HepG2 (cell line): ENCODE measurements around the gene IL1RAPL2. TPM values are rescaled to one million over a fixed set of nuclear protein-coding genes. Genes with fewer than 3 reads are reported as not detected.
A peak's percentile ranks its signal among the peaks of the same experiment; 100 is the strongest.

Experiments used
- ATAC-seq: fragments of 200-7000 bp; cut with Tn5 transposase; 3 replicates; pipeline ENCODE4 v1.9.1; 2020; ENCODE audit warnings: mild to moderate bottlenecking, moderate library complexity
- BruUV-seq: library from RNA; stranded (reverse); fragments of 400-500 nt; replicated peaks from 2 replicates; lab custom pipeline; 2021; lab: Mats Ljungman, UMichigan
- CTCF ChIA-PET: fragments of 300-600 bp; formaldehyde crosslinking; extraction: SDS; loops from one replicate; lab custom pipeline; 2021; ENCODE audit warnings: low total read pairs, inconsistent platforms, low intra/inter-chr PET ratio; lab: Yijun Ruan, JAX
- POLR2A ChIA-PET: fragments of 350-600 bp; sonication (Branson Sonifier 250); formaldehyde crosslinking; loops from one replicate; lab custom pipeline; 2020; ENCODE audit warnings: antibody characterized with exemption, inconsistent platforms; lab: Yijun Ruan, JAX
- DNase-seq: peaks from one replicate; pipeline ENCODE4 v3.0.0-alpha.2; 2015; ENCODE audit warnings: low spot score
- FAIRE-seq: peaks from 3 replicates; lab custom pipeline; 2011; peaks lifted over from hg19 to GRCh38; lab: Jason Lieb, UNC
- H2AFZ ChIP-seq: one replicate; pipeline ENCODE4 v1.6.1; 2011; ENCODE audit warnings: low read length, inconsistent platforms
- H3K27ac ChIP-seq: fragments of 300-600 bp; 3 replicates; pipeline ENCODE4 v1.8.0; 2011; ENCODE audit warnings: mixed run types, mild to moderate bottlenecking, mixed read lengths, low read length, inconsistent platforms; ENCODE audit not compliant: insufficient read depth; ENCODE audit errors: extremely low read length
- H3K27me3 ChIP-seq, 2 experiments: fragments of 200-600 bp in 1 of 2; 2 replicates in 1 of 2; 3 replicates in 1 of 2; pipeline versions ENCODE4 v1.6.0 to v1.8.0; 2011; ENCODE audit warnings: low read length in 2 of 2, mild to moderate bottlenecking in 2 of 2, moderate library complexity in 2 of 2, inconsistent platforms in 1 of 2; ENCODE audit not compliant: insufficient read depth in 2 of 2, control insufficient read depth in 1 of 2
- H3K36me3 ChIP-seq, 2 experiments: fragments of 200-600 bp in 1 of 2; replicated peaks in 1 of 2; 2 replicates in 1 of 2; 3 replicates in 1 of 2; pipeline versions ENCODE4 v1.5.1 to v1.8.0; 2011; ENCODE audit warnings: low read length in 2 of 2, inconsistent platforms in 1 of 2; ENCODE audit not compliant: insufficient read depth in 2 of 2, control insufficient read depth in 1 of 2
- H3K4me1 ChIP-seq: 2 replicates; pipeline ENCODE4 v1.5.1; 2012; ENCODE audit warnings: low read length, inconsistent platforms; ENCODE audit not compliant: insufficient read depth
- H3K4me2 ChIP-seq: 2 replicates; pipeline ENCODE4 v1.6.0; 2011; ENCODE audit warnings: low read depth, low read length, inconsistent platforms
- H3K4me3 ChIP-seq, 3 experiments: fragments of 200-600 bp in 1 of 3; sonication (generic), shearing (Covaris generic) in 1 of 3; replicated peaks in 1 of 3; 2 replicates each; pipeline ENCODE4 v1.5.1; 2011 to 2016; ENCODE audit warnings: low read length in 3 of 3, inconsistent platforms in 2 of 3, low read depth in 2 of 3, mild to moderate bottlenecking in 2 of 3, control low read depth in 1 of 3, mixed read lengths in 1 of 3; ENCODE audit not compliant: insufficient read depth in 1 of 3
- H3K79me2 ChIP-seq: one replicate; pipeline ENCODE4 v1.6.1; 2011; ENCODE audit warnings: low read length, inconsistent platforms; ENCODE audit not compliant: insufficient read depth
- H3K9ac ChIP-seq: 2 replicates; pipeline ENCODE4 v1.6.0; 2011; ENCODE audit warnings: mild to moderate bottlenecking, low read depth, low read length, inconsistent platforms; ENCODE audit not compliant: insufficient read depth
- H3K9me3 ChIP-seq: 2 replicates; pipeline ENCODE4 v1.5.1; 2012; ENCODE audit warnings: mild to moderate bottlenecking, low read length
- H4K20me1 ChIP-seq: 2 replicates; pipeline ENCODE4 v1.6.0; 2011; ENCODE audit warnings: inconsistent platforms, mild to moderate bottlenecking, low read length, moderate library complexity; ENCODE audit not compliant: insufficient read depth
- CBX5 ChIP-seq: sonication (generic); formaldehyde crosslinking; IDR thresholded peaks from 2 replicates; pipeline ENCODE4 v1.4.0; 2020; ENCODE audit warnings: missing genetic modification reagents, borderline replicate concordance
- CCAR2 ChIP-seq: fragments of 200-400 bp; formaldehyde crosslinking; optimal IDR thresholded peaks from 2 replicates; pipeline ENCODE3; 2018; ENCODE audit warnings: low read depth, mild to moderate bottlenecking, low read length, moderate library complexity
- NFYB ChIP-seq: sonication (generic); formaldehyde crosslinking; IDR thresholded peaks from 2 replicates; pipeline ENCODE4 v1.4.0; 2020; ENCODE audit warnings: missing genetic modification reagents
- RELA ChIP-seq: sonication (generic); formaldehyde crosslinking; IDR thresholded peaks from 2 replicates; pipeline ENCODE4 v1.4.0; 2020; ENCODE audit warnings: missing genetic modification reagents
- REXO4 ChIP-seq: sonication (generic); formaldehyde crosslinking; IDR thresholded peaks from 2 replicates; pipeline ENCODE4 v1.8.0; 2022; ENCODE audit warnings: missing genetic modification reagents, mild to moderate bottlenecking, borderline replicate concordance
- ZFAT ChIP-seq: sonication (generic); formaldehyde crosslinking; conservative IDR thresholded peaks from 2 replicates; pipeline ENCODE4 v1.8.1; 2023; ENCODE audit warnings: missing genetic modification reagents, inconsistent platforms
- WGBS: methylation state at CpG from one replicate; pipeline ENCODE4 v1.1.6; 2017; ENCODE audit warnings: low lambda C conversion rate; 5-methylcytosine and 5-hydroxymethylcytosine counted together
- in situ Hi-C: cut with HindIII; loops from 2 replicates; pipeline ENCODE4 v1.10.0; 2017; ENCODE audit warnings: low pct_unique_long_range_greater_than_20kb; ENCODE audit not compliant: extremely low pct_ligation_motif_present
- intact Hi-C: fragments of 100-400 bp; cut with micrococcal nuclease; formaldehyde crosslinking; loops from one replicate; pipeline ENCODE4 v1.10.0; 2022; ENCODE audit not compliant: unreplicated experiment
- polyA plus RNA-seq, 8 experiments: library from polyadenylated mRNA; depleted of rRNA in 3 of 8; stranded (reverse) in 7 of 8; unstranded in 1 of 8; fragments of >200 nt; fragmentation: Illumina TruSeq in 4 of 8; extraction: Trizol in 4 of 8; gene quantifications; 2 replicates each; pipeline versions ENCODE4 v1.2.1 to v1.2.3, GENCODE V29; 2011 to 2016; ENCODE audit warnings: low read depth in 4 of 8, missing spikeins in 1 of 8, mixed read lengths in 1 of 8; ENCODE audit not compliant: insufficient read depth in 1 of 8
- total RNA-seq, 5 experiments: library from RNA; depleted of rRNA; stranded (reverse); fragments of >200 nt; fragmentation: Illumina TruSeq; extraction: Trizol; gene quantifications; 2 replicates each; pipeline ENCODE4 v1.2.3, GENCODE V29; 2016; ENCODE audit warnings: low read depth in 1 of 5

Gene IL1RAPL2
- total and polyA plus RNA-seq, 2 of the 13 experiments (the other 11 are each of a cell fraction or from before 2014, with no cell fraction given), result not detected

- Histone ChIP-seq H3K79me2 (no peaks in the 10 kb centered on the region), H3K4me2 (no peak overlapping the region), H3K27ac (no peak overlapping the region), H3K4me1 (no peaks in the 10 kb centered on the region), H3K36me3 (no peaks in the 10 kb centered on the region), H3K9me3 (no peaks in the 10 kb centered on the region), H4K20me1 (no peaks in the 10 kb centered on the region), H2AFZ (no peak overlapping the region), H3K27me3 (no peaks in the 10 kb centered on the region), H3K9ac (no peak overlapping the region), H3K4me3 (no peak overlapping the region)
- WGBS, result 0% methylated on average over 2 of the region's 2 CpGs
- no peak for FAIRE-seq
- no peak for TF ChIP-seq NFYB
- ATAC-seq, result no peak
- CTCF ChIA-PET, result no interaction called here
- in situ Hi-C loops, result no loop called here
- intact Hi-C loops, result no loop called here
- POLR2A ChIA-PET, result no interaction called here
- DNase-seq, result no peak
- BruUV-seq, result no TSS peak
Measured at GRCh38 chrX:105241056-105241455, 675.1 kb downstream of the IL1RAPL2 start.

- ChIA-PET CTCF (no interaction called here), POLR2A (no interaction called here)
- Histone ChIP-seq H3K27me3 (no peaks in the 10 kb centered on the region), H3K9me3 (no peaks in the 10 kb centered on the region), H4K20me1 (no peaks in the 10 kb centered on the region), H3K4me2 (no peak overlapping the region), H2AFZ (no peak overlapping the region), H3K4me3 (no peak overlapping the region), H3K79me2 (no peaks in the 10 kb centered on the region), H3K4me1 (no peaks in the 10 kb centered on the region), H3K27ac (no peak overlapping the region), H3K9ac (no peak overlapping the region), H3K36me3 (no peaks in the 10 kb centered on the region)
- WGBS, result no CpG with 5 or more reads among the region's 8 CpGs
- BruUV-seq, result no TSS peak
- in situ Hi-C loops, result no loop called here
- TF ChIP-seq RELA (CRISPR knock-in tag) (no peak), ZFAT (CRISPR knock-in tag) (no peak), REXO4 (CRISPR knock-in tag) (no peak), CCAR2 (no peak), CBX5 (CRISPR knock-in tag) (no peak)
- intact Hi-C loops, result no loop called here
- peak; percentile 53; the same call in 2 of the 3 replicates for ATAC-seq
- FAIRE-seq, result no peak
- DNase-seq, result no peak
Measured at GRCh38 chrX:105260291-105261043, 694.5 kb downstream of the IL1RAPL2 start.
